ENCODE measurements around the gene IRS1.

DNA sequence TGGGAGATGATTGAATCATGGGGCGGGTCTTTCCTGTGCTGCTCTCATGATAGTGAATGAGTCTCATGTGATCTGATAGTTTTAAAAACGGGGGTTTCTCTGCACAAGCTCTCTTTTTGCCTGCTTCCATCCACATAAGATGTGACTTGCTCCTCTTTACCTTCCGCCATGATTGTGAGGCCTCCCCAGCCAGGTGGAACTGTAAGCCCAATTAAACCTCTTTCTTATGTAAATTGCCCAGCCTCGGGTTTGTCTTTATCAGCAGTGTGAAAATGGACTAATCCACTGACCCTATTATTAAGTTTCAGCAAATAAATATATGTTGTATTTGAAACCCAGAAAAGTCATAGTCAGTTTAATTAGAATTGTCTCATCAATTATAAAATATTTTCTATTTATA lies 22.0 kb downstream of the IRS1 start:
- no peak for TF ChIP-seq CTCF (conservative IDR thresholded peaks at IDR 0.05 in 1 of 2, IDR thresholded peaks at IDR 0.05 in 1 of 2; ENCODE audit: extremely low read depth in 1 of 2, insufficient read depth in 1 of 2, low read depth in 1 of 2, low read length in 2 of 2)
- TF ChIP-seq EZH2 (IDR thresholded peaks at IDR 0.05; ENCODE audit: borderline replicate concordance, low read length): no peak
